DND-41 (cell line): ENCODE results near the gene PPP2R5B.

Source experiments
- ATAC-seq: fragments of 200-7000 bp; cut with Tn5 transposase; 3 replicates; pipeline ENCODE4 v1.9.1; 2021; ENCODE audit warnings: low read depth; ENCODE audit not compliant: insufficient read depth
- DNase-seq: peaks from one replicate; pipeline ENCODE4 v3.0.0-alpha.2; 2020
- H2AFZ ChIP-seq: 2 replicates; pipeline ENCODE4 v1.6.0; 2012; ENCODE audit warnings: low read depth, low read length
- H3K27ac ChIP-seq: 2 replicates; pipeline ENCODE4 v1.5.1; 2012; ENCODE audit warnings: low read length, inconsistent platforms
- H3K27me3 ChIP-seq: fragments of 200-600 bp; sonication (generic); 2 replicates; pipeline ENCODE4 v1.6.0; 2012; ENCODE audit warnings: low read length, mild to moderate bottlenecking, inconsistent platforms; ENCODE audit not compliant: insufficient read depth, poor library complexity
- H3K36me3 ChIP-seq: 2 replicates; pipeline ENCODE4 v1.5.1; 2012; ENCODE audit warnings: low read length, inconsistent platforms; ENCODE audit not compliant: insufficient read depth
- H3K4me1 ChIP-seq: 2 replicates; pipeline ENCODE4 v1.5.1; 2012; ENCODE audit warnings: mild to moderate bottlenecking, low read length; ENCODE audit not compliant: insufficient read depth
- H3K4me2 ChIP-seq: 2 replicates; pipeline ENCODE4 v1.6.0; 2012; ENCODE audit warnings: mild to moderate bottlenecking, moderate library complexity, low read length, inconsistent platforms; ENCODE audit not compliant: insufficient read depth
- H3K4me3 ChIP-seq, 2 experiments: fragments of 200-600 bp in 1 of 2; shearing (Covaris generic) in 1 of 2; 2 replicates each; pipeline ENCODE4 v1.5.1; 2012 to 2016; ENCODE audit warnings: inconsistent platforms in 2 of 2, low read length in 2 of 2, mild to moderate bottlenecking in 2 of 2, low read depth in 1 of 2, moderate library complexity in 1 of 2
- H3K79me2 ChIP-seq: 2 replicates; pipeline ENCODE4 v1.6.0; 2012; ENCODE audit warnings: low read length, inconsistent platforms; ENCODE audit not compliant: insufficient read depth
- H3K9ac ChIP-seq: 2 replicates; pipeline ENCODE4 v1.6.0; 2012; ENCODE audit warnings: low read depth, mild to moderate bottlenecking, inconsistent platforms, low read length, moderate library complexity
- H3K9me3 ChIP-seq: 2 replicates; pipeline ENCODE4 v1.5.1; 2012; ENCODE audit warnings: low read length, moderate library complexity, mild to moderate bottlenecking, inconsistent platforms; ENCODE audit not compliant: insufficient read depth, severe bottlenecking
- H4K20me1 ChIP-seq: 2 replicates; pipeline ENCODE4 v1.6.0; 2012; ENCODE audit warnings: low read length; ENCODE audit not compliant: insufficient read depth
- EZH2 ChIP-seq: IDR thresholded peaks from 3 replicates; pipeline ENCODE4 v1.6.1; 2012; ENCODE audit warnings: borderline replicate concordance, low read depth, mild to moderate bottlenecking, moderate library complexity, low read length, inconsistent platforms; ENCODE audit not compliant: severe bottlenecking
- TF ChIP-seq, protein P1 (sequence below): IDR thresholded peaks from 2 replicates; pipeline ENCODE4 v1.5.1; 2012; ENCODE audit warnings: borderline replicate concordance, low read length, moderate library complexity, mild to moderate bottlenecking; ENCODE audit not compliant: poor library complexity, severe bottlenecking; ENCODE audit errors: extremely low read depth

PPP2R5B gene

DNA sequence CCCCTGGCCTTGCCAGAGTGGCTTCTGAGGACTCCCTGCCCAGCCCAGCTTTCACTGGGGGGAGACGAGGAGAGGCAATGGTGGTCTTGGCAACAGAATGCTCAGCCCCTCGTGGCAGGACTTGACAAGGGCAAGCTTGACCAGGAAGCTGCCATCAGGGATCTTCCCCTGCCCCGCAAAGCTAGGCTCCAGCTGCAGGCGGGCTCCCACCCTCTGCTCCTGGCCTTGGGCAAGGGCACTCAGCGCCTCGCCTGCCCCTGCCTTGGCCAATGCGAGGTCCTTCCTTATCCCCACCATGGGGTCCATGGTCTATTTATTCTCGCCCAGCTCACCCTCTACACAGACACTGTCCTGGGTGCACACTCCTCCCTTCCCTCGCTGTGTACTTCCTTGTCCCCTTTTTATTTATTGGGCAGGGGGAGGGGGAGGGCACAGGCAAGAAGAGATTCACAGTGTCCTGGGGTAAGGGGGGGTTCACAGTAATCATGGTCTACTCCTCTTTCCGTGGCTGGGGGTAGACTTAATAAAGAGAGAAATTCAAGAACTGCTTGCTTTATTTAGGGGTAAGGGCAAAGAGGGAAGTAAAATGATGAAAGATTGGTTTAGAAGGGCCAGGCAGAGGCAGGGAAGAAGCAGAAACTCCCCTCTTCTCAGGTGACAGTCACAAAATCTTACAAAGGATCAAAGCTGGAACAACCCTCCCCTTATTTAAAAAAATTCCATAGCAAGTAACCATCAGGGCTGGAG lies 9.6 kb downstream of the PPP2R5B start:
- H3K36me3 ChIP-seq = peaks cover 31% of the 10 kb centered on the region
- no peaks in the 10 kb centered on the region for H3K79me2 ChIP-seq
- TF ChIP-seq, protein P1, sequence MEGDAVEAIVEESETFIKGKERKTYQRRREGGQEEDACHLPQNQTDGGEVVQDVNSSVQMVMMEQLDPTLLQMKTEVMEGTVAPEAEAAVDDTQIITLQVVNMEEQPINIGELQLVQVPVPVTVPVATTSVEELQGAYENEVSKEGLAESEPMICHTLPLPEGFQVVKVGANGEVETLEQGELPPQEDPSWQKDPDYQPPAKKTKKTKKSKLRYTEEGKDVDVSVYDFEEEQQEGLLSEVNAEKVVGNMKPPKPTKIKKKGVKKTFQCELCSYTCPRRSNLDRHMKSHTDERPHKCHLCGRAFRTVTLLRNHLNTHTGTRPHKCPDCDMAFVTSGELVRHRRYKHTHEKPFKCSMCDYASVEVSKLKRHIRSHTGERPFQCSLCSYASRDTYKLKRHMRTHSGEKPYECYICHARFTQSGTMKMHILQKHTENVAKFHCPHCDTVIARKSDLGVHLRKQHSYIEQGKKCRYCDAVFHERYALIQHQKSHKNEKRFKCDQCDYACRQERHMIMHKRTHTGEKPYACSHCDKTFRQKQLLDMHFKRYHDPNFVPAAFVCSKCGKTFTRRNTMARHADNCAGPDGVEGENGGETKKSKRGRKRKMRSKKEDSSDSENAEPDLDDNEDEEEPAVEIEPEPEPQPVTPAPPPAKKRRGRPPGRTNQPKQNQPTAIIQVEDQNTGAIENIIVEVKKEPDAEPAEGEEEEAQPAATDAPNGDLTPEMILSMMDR = no peak
- TF ChIP-seq EZH2 = no peak
- H3K27me3 ChIP-seq = peaks cover 7% of the 10 kb centered on the region
- no peak overlapping the region for H3K4me3 ChIP-seq
- H3K9ac ChIP-seq = no peak overlapping the region
- no peak overlapping the region for H3K4me2 ChIP-seq
- no peak for DNase-seq
- ATAC-seq = no peak
- H4K20me1 ChIP-seq = no peaks in the 10 kb centered on the region
- H2AFZ ChIP-seq = no peak overlapping the region
- no peaks in the 10 kb centered on the region for H3K9me3 ChIP-seq
- H3K4me1 ChIP-seq = no peaks in the 10 kb centered on the region
- H3K27ac ChIP-seq = no peak overlapping the region

DNA sequence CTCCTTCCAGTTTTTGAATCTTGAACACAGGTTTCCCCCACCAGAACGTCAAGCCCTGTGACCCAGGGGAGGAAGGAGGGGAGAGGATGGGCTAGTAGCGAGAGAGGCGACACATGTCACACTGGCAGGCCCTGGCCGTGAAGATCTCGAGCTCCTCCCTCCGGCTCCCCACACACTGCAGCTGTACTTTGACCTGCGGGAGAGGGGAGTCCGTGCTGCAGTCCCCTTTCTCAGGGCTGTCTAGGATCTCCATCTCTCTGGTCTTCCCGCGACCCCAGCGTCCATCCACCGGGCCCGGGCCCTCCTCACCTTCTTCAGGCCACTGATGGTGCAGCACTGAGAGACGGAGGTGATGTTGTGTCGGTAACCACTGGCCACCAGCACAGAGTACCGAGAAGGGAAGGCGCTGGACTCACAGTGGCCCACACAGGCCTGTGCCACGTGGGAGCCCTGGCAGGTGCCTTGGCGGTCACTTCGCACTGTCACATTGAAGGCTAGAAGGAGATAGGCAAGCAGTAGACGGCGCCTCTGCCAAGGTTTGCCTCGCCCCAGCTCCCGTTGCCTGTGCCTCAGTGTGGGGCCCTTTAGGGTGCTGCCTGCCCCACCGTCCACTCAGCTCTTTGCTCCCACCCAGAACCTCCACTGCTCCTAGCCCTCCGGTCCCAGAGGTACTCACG lies 10.3 kb downstream of the PPP2R5B start:
- Histone ChIP-seq H3K4me2 (no peak overlapping the region), H3K27me3 (peaks cover 11% of the 10 kb centered on the region), H4K20me1 (no peaks in the 10 kb centered on the region), H3K27ac (no peak overlapping the region), H3K9ac (no peak overlapping the region), H3K4me1 (no peaks in the 10 kb centered on the region), H3K36me3 (peaks cover 30% of the 10 kb centered on the region), H3K4me3 (no peak overlapping the region), H3K9me3 (no peaks in the 10 kb centered on the region), H2AFZ (no peak overlapping the region), H3K79me2 (no peaks in the 10 kb centered on the region)
- DNase-seq = no peak
- TF ChIP-seq, protein P1 = no peak
- no peak for TF ChIP-seq EZH2
- no peak for ATAC-seq

DNA sequence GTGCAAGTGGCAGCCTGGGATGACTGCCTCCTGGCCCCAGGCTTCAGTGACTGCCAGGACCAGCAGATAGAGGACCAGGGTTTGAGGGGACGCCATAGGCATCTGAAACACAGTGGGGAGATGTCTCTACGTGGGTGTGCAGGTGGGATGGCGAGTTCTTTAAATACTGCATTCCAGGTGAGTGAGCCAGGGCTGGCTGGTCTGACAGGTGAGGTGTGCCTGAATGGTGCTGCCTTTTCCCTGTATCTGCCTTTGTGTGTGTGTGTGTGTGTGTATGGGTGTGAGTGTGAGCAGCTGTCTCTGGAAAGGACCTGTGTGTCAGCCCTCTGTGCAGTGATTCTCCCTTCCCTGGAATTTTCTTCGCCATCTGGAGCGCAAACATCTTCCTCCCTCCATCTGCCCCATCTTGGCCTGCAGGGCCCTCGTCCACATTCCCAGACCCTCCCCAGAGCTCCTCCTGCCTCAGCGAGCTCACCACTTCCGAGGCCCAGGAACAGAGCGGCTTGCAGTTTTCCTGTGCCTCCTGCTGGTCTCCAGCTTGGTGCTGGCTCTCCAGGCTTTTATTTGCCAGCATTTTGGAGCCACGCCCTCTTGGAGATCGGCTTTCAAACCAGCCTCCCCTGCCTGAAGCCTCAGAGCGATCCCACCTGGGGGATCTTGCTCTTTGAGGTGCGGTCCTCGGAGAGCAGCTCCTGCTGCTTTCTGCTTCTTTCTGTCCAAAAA lies 11.0 kb downstream of the PPP2R5B start, which contains the start of gene GPHA2:
GPHA2 (minus strand) TSS at position 535 of the 723 bp plus-strand sequence; CDS start at position 102, 433 bp downstream.
- no peak within 1 kb of the TSS for H2AFZ ChIP-seq
- H3K36me3 ChIP-seq = peaks cover 24% of the 10 kb centered on the region
- H3K27ac ChIP-seq = no peak within 1 kb of the TSS
- H3K9me3 ChIP-seq = no peaks in the 10 kb centered on the region
- H4K20me1 ChIP-seq = no peaks in the 10 kb centered on the region
- no peaks in the 10 kb centered on the region for H3K4me1 ChIP-seq
- no peak within 1 kb of the TSS for H3K4me3 ChIP-seq
- no peak for ATAC-seq
- no peak for DNase-seq
- no peak within 1 kb of the TSS for H3K4me2 ChIP-seq
- peaks cover 14% of the 10 kb centered on the region for H3K27me3 ChIP-seq
- H3K9ac ChIP-seq = no peak within 1 kb of the TSS
- TF ChIP-seq EZH2 = no peak
- TF ChIP-seq, protein P1 = no peak
- H3K79me2 ChIP-seq = no peaks in the 10 kb centered on the region
